Neural cell (in vitro differentiated cells): ENCODE results near the gene PLCH1. TPM values are rescaled to one million over a fixed set of nuclear protein-coding genes. Genes with fewer than 3 reads are reported as not detected.

Experiments used
- H2AFZ ChIP-seq: fragments of 200-600, 300-800 bp; sonication (generic), shearing (Covaris generic); 2 replicates; pipeline ENCODE4 v1.6.0; 2014; ENCODE audit warnings: low read depth, mild to moderate bottlenecking, antibody characterized with exemption, low read length, moderate library complexity
- H3F3A ChIP-seq: fragments of 200-600 bp; shearing (Covaris generic); 2 replicates; pipeline ENCODE4 v1.6.1; 2016; ENCODE audit warnings: mild to moderate bottlenecking, moderate library complexity, mixed read lengths, antibody characterized with exemption, low read length; ENCODE audit not compliant: insufficient read depth, poor library complexity, severe bottlenecking
- H3K27ac ChIP-seq: fragments of 200-600, 300-800 bp; sonication (generic), shearing (Covaris generic); 2 replicates; pipeline ENCODE4 v1.5.1; 2014; ENCODE audit warnings: mild to moderate bottlenecking, low read length, moderate library complexity
- H3K27me3 ChIP-seq: fragments of 300-800, 200-600 bp; sonication (generic), shearing (Covaris generic); 2 replicates; pipeline ENCODE4 v1.6.0; 2014; ENCODE audit warnings: mild to moderate bottlenecking, low read depth, low read length, moderate library complexity; ENCODE audit not compliant: insufficient read depth
- H3K36me3 ChIP-seq: fragments of 300-800, 200-600 bp; sonication (generic), shearing (Covaris generic); 2 replicates; pipeline ENCODE4 v1.5.1; 2014; ENCODE audit warnings: mild to moderate bottlenecking, antibody characterized with exemption, low read length, moderate library complexity; ENCODE audit not compliant: insufficient read depth
- H3K4me2 ChIP-seq: fragments of 300-800, 200-600 bp; sonication (generic), shearing (Covaris generic); 2 replicates; pipeline ENCODE4 v1.6.0; 2014; ENCODE audit warnings: mild to moderate bottlenecking, low read length
- H3K4me3 ChIP-seq: fragments of 300-800, 200-600 bp; sonication (generic), shearing (Covaris generic); 2 replicates; pipeline ENCODE4 v1.5.1; 2014; ENCODE audit warnings: mild to moderate bottlenecking, low read length, moderate library complexity
- H3K79me2 ChIP-seq: fragments of 200-600 bp; shearing (Covaris generic); replicated peaks from 2 replicates; pipeline ENCODE4 v1.6.0; 2014; ENCODE audit warnings: mild to moderate bottlenecking, low read length, moderate library complexity; ENCODE audit not compliant: insufficient read depth
- H3K9ac ChIP-seq: fragments of 300-800, 200-600 bp; sonication (generic), shearing (Covaris generic); 2 replicates; pipeline ENCODE4 v1.6.1; 2016; ENCODE audit warnings: mild to moderate bottlenecking, low read length, mixed read lengths
- H3K9me2 ChIP-seq: fragments of 200-600 bp; shearing (Covaris generic); 2 replicates; pipeline ENCODE4 v1.6.1; 2016; ENCODE audit warnings: mild to moderate bottlenecking, low read length, mixed read lengths; ENCODE audit not compliant: insufficient read depth
- H3K9me3 ChIP-seq: fragments of 200-600, 300-800 bp; sonication (generic), shearing (Covaris generic); 2 replicates; pipeline ENCODE4 v1.6.1; 2016; ENCODE audit warnings: mild to moderate bottlenecking, mixed run types, low read length, moderate library complexity, mixed read lengths
- H4K20me1 ChIP-seq: fragments of 200-600 bp; shearing (Covaris generic); 2 replicates; pipeline ENCODE4 v1.6.1; 2016; ENCODE audit warnings: mild to moderate bottlenecking, mixed run types; ENCODE audit not compliant: insufficient read depth
- CTCF ChIP-seq: fragments of 450-650 bp; IDR thresholded peaks from 2 replicates; pipeline ENCODE4 v1.5.1; 2014; ENCODE audit warnings: antibody characterized with exemption, mild to moderate bottlenecking, moderate library complexity; ENCODE audit not compliant: poor library complexity, severe bottlenecking
- EP300 ChIP-seq: fragments of 450-650 bp; conservative IDR thresholded peaks from 2 replicates; pipeline ENCODE4 v1.6.1; 2014; ENCODE audit warnings: antibody characterized with exemption, mild to moderate bottlenecking, moderate library complexity; ENCODE audit not compliant: poor library complexity, severe bottlenecking
- EZH2 ChIP-seq: fragments of 200-600, 300-800 bp; shearing (Covaris generic), sonication (generic); IDR thresholded peaks from 2 replicates; pipeline ENCODE4 v1.6.1; 2014; ENCODE audit warnings: antibody characterized with exemption, low read length, borderline replicate concordance, mild to moderate bottlenecking; ENCODE audit not compliant: insufficient read depth, poor library complexity, severe bottlenecking
- MXI1 ChIP-seq: fragments of 450-650 bp; conservative IDR thresholded peaks from 2 replicates; pipeline ENCODE4 v1.6.1; 2014; ENCODE audit warnings: antibody characterized with exemption, mild to moderate bottlenecking; ENCODE audit not compliant: poor library complexity, severe bottlenecking
- POLR2AphosphoS5 ChIP-seq: IDR thresholded peaks from 2 replicates; pipeline ENCODE4 v1.6.1; 2012
- RAD21 ChIP-seq: fragments of 450-650 bp; conservative IDR thresholded peaks from 2 replicates; pipeline ENCODE4 v1.6.1; 2014; ENCODE audit warnings: antibody characterized with exemption, mild to moderate bottlenecking, moderate library complexity
- REST ChIP-seq: IDR thresholded peaks from 2 replicates; pipeline ENCODE4 v1.6.1; 2012; ENCODE audit warnings: borderline replicate concordance
- SMC3 ChIP-seq: fragments of 450-650 bp; conservative IDR thresholded peaks from 2 replicates; pipeline ENCODE4 v1.6.1; 2014; ENCODE audit warnings: antibody characterized with exemption, mild to moderate bottlenecking, moderate library complexity; ENCODE audit not compliant: poor library complexity
- TAF1 ChIP-seq: IDR thresholded peaks from 2 replicates; pipeline ENCODE4 v1.6.1; 2012; ENCODE audit warnings: low read depth
- polyA plus RNA-seq: library from polyadenylated mRNA; depleted of rRNA; stranded (reverse); fragments of >200 nt; gene quantifications from 2 replicates; pipeline ENCODE4 v1.2.3, GENCODE V29; 2014

PLCH1 gene
- polyA plus RNA-seq, 1 donor from 2014 or later = 13.5 TPM

- no peaks in the 10 kb centered on the region for H3K9me2 ChIP-seq
Observed at GRCh38 chr3:155555479-155556060, 189.3 kb downstream of the PLCH1 start.

More at GRCh38 chr3:155555479-155556060, 189.3 kb downstream of the PLCH1 start:
- Histone ChIP-seq H3K36me3 (no peaks in the 10 kb centered on the region), H3K27me3 (no peaks in the 10 kb centered on the region), H3F3A (no peaks in the 10 kb centered on the region), H2AFZ (no peak overlapping the region), H3K9me3 (no peaks in the 10 kb centered on the region), H3K4me3 (no peak overlapping the region), H3K27ac (no peak overlapping the region), H3K9ac (no peak overlapping the region), H4K20me1 (no peaks in the 10 kb centered on the region), H3K4me2 (no peak overlapping the region), H3K79me2 (no peaks in the 10 kb centered on the region)
- TF ChIP-seq SMC3 (no peak), EZH2 (no peak), TAF1 (no peak), POLR2AphosphoS5 (no peak), EP300 (no peak), CTCF (no peak), REST (no peak), RAD21 (no peak), MXI1 (no peak)
